ENCODE results near the gene TMX4. TPM values are rescaled to one million over a fixed set of nuclear protein-coding genes. Genes with fewer than 3 reads are reported as not detected.

TMX4 gene
- total and polyA plus RNA-seq, 2 of the 8 experiments (the other 6 are each of a cell fraction or from before 2014, with no cell fraction given): 2.1 to 7.8 TPM

GRCh38 chr20:7993703-7994102 lies 25.9 kb downstream of the TMX4 start:
- no peak overlapping the region for H3K14ac ChIP-seq (ENCODE audit: insufficient read length)
- H4K5ac ChIP-seq (ENCODE audit: insufficient read length, low read depth, low read length): no peak overlapping the region
- FAIRE-seq (no peak), DNase-seq (ENCODE audit: low read depth in 1 of 2, low spot score in 2 of 2) (no peak)
- no peak overlapping the region for H2BK120ac ChIP-seq (replicated peaks; ENCODE audit: low read depth, low read length)
- POLR2A ChIA-PET (ENCODE audit: partially characterized antibody): no interaction called here
- 98% methylated on average over 2 of the region's 2 CpGs; no CpG with 5 or more reads in 1 of the 2 experiments for WGBS, 2 experiments (ENCODE audit: extremely low coverage in 1 of 2, insufficient coverage in 1 of 2, insufficient read length in 1 of 2, insufficient replicate concordance in 2 of 2, low coverage in 1 of 2, low lambda C conversion rate in 2 of 2, missing lambda C conversion rate in 1 of 2)
- CTCF ChIA-PET (ENCODE audit: partially characterized antibody): interaction anchor here (1.9 kb wide), 1 partner anchor 14 kb away, joined by 7 read pairs; no protein-coding TSS in a partner anchor
- H3K4me1 ChIP-seq (replicated peaks in 1 of 4; ENCODE audit: control insufficient read depth in 3 of 4, insufficient read depth in 4 of 4, low read length in 3 of 4): no peaks in the 10 kb centered on the region
- H3K4me3 ChIP-seq (ENCODE audit: extremely low read depth in 1 of 4, insufficient read depth in 2 of 4, low read depth in 3 of 4, low read length in 4 of 4): no peak overlapping the region
- H3K23me2 ChIP-seq (ENCODE audit: low read depth, low read length): no peaks in the 10 kb centered on the region; the same call in 1 of the 2 replicates
- no peak overlapping the region for H4K8ac ChIP-seq (ENCODE audit: extremely low read depth, insufficient read depth, low read length)
- no peak overlapping the region for H3K27ac ChIP-seq (ENCODE audit: low read depth, low read length)
- no peaks in the 10 kb centered on the region for H3K79me2 ChIP-seq (ENCODE audit: control insufficient read depth in 1 of 2, insufficient read depth in 2 of 2, low read length in 2 of 2)
- no peak overlapping the region for H2BK12ac ChIP-seq (ENCODE audit: low read depth, low read length)
- no peak overlapping the region for H3K9ac ChIP-seq (replicated peaks in 1 of 4; ENCODE audit: extremely low read depth in 1 of 4, low read depth in 3 of 4, low read length in 3 of 4)
- no peak overlapping the region for H3K4me2 ChIP-seq (ENCODE audit: insufficient read depth in 1 of 2, low read depth in 2 of 2, low read length in 2 of 2)
- H2AK5ac ChIP-seq (ENCODE audit: low read depth, low read length): no peak overlapping the region
- no peaks in the 10 kb centered on the region for H3K79me1 ChIP-seq (ENCODE audit: low read depth, low read length)
- H2BK5ac ChIP-seq (ENCODE audit: low read depth, low read length): no peak overlapping the region
- H3K4ac ChIP-seq (replicated peaks; ENCODE audit: insufficient read length, low read depth, low read length): no peak overlapping the region
- H4K20me1 ChIP-seq (replicated peaks in 1 of 2; ENCODE audit: control insufficient read depth in 1 of 2, insufficient read depth in 2 of 2, low read length in 2 of 2): no peaks in the 10 kb centered on the region
- H3K27me3 ChIP-seq (replicated peaks in 1 of 4; ENCODE audit: control insufficient read depth in 3 of 4, extremely low read depth in 1 of 4, insufficient read depth in 3 of 4, low read length in 3 of 4): no peaks in the 10 kb centered on the region
- no peak overlapping the region for H4K91ac ChIP-seq (replicated peaks; ENCODE audit: insufficient read length, low read length)
- no peak overlapping the region for H2BK20ac ChIP-seq (ENCODE audit: low read length)
- no peak overlapping the region for H3K18ac ChIP-seq (ENCODE audit: extremely low read depth, low read length)
- H3K23ac ChIP-seq (ENCODE audit: insufficient read length): no peak overlapping the region
- H2BK15ac ChIP-seq (ENCODE audit: low read length): no peak overlapping the region
- H3K36me3 ChIP-seq (ENCODE audit: control insufficient read depth in 2 of 4, insufficient read depth in 4 of 4, low read length in 3 of 4): peaks cover 0 to 3% (median 0%) of the 10 kb centered on the region in 4 experiments; a peak in 2 of 8 replicates
- H2AFZ ChIP-seq (ENCODE audit: low read length): no peak overlapping the region
- peaks cover 0 to 9% of the 10 kb centered on the region in 2 experiments; a peak in 2 of 4 replicates for H3K9me3 ChIP-seq (ENCODE audit: insufficient read depth in 2 of 2, low read depth in 1 of 2, low read length in 1 of 2)
- H3K56ac ChIP-seq (replicated peaks; ENCODE audit: insufficient read length, low read depth, low read length): no peak overlapping the region
- TF ChIP-seq SAP30 (IDR thresholded peaks at IDR 0.05; ENCODE audit: insufficient read depth, insufficient replicate concordance, low read length) (no peak), ASH2L (IDR thresholded peaks at IDR 0.05; ENCODE audit: low read length) (no peak), CBX8 (IDR thresholded peaks at IDR 0.05; ENCODE audit: borderline replicate concordance, low read depth, low read length) (no peak), JUN (IDR thresholded peaks at IDR 0.05; ENCODE audit: low read depth, low read length) (no peak), RXRA (IDR thresholded peaks at IDR 0.05; ENCODE audit: insufficient read depth, low read depth, low read length) (no peak), NANOG (IDR thresholded peaks at IDR 0.05; ENCODE audit: insufficient read depth, low read depth, low read length, poor library complexity, severe bottlenecking) (no peak), HDAC6 (IDR thresholded peaks at IDR 0.05; ENCODE audit: low read depth, low read length) (no peak), E2F6 (IDR thresholded peaks at IDR 0.05) (no peak), CTCF (IDR thresholded peaks at IDR 0.05; ENCODE audit: control extremely low read depth in 1 of 3, insufficient read depth in 1 of 3, low read depth in 1 of 3, low read length in 3 of 3) (no peak), PHF8 (conservative IDR thresholded peaks at IDR 0.05; ENCODE audit: low read depth, low read length) (no peak)

Data from H1 (cell line).